ENCODE results near the gene BTC.
"Not testable (repeated sequence)": the region's sequence is repeated elsewhere in the genome, so short reads cannot be mapped to it uniquely, and the experiment has no call there.

The BTC gene

GRCh38 chr4:74821541-74821940 lies 27.2 kb upstream of the BTC start:
- no peak for DNase-seq (ENCODE audit: low read depth)
- no peak for TF ChIP-seq CTCF (conservative IDR thresholded peaks at IDR 0.05; ENCODE audit: control insufficient read depth, insufficient read depth, low read depth, low read length)
- no peak overlapping the region for H3K4me3 ChIP-seq (ENCODE audit: control insufficient read depth, low read depth, low read length)

- no peak overlapping the region for H3K4me3 ChIP-seq (ENCODE audit: control insufficient read depth, low read depth, low read length)
- no peak for DNase-seq (ENCODE audit: low read depth)
- no peak for TF ChIP-seq CTCF (conservative IDR thresholded peaks at IDR 0.05; ENCODE audit: control insufficient read depth, insufficient read depth, low read depth, low read length)
These were observed 19.7 kb upstream of the BTC start for GRCh38 chr4:74814052-74814451.

GRCh38 chr4:74812056-74812455 lies 17.7 kb upstream of the BTC start:
- not testable (repeated sequence) for H3K4me3 ChIP-seq (ENCODE audit: control insufficient read depth, low read depth, low read length); DNase-seq (ENCODE audit: low read depth)

GRCh38 chr4:74805601-74806000 lies 11.3 kb upstream of the BTC start:
- DNase-seq (ENCODE audit: low read depth): peak; percentile 83
- no peak overlapping the region for H3K4me3 ChIP-seq (ENCODE audit: control insufficient read depth, low read depth, low read length)
- TF ChIP-seq CTCF (conservative IDR thresholded peaks at IDR 0.05; ENCODE audit: control insufficient read depth, insufficient read depth, low read depth, low read length): peak; percentile 9

- H3K4me3 ChIP-seq (ENCODE audit: control insufficient read depth, low read depth, low read length): no peak overlapping the region
- TF ChIP-seq CTCF (conservative IDR thresholded peaks at IDR 0.05; ENCODE audit: control insufficient read depth, insufficient read depth, low read depth, low read length): no peak
- no peak for DNase-seq (ENCODE audit: low read depth)
These were observed 6.0 kb upstream of the BTC start for GRCh38 chr4:74800310-74800709.

GRCh38 chr4:74796631-74797030 lies 2.3 kb upstream of the BTC start:
- no peak overlapping the region for H3K4me3 ChIP-seq (ENCODE audit: control insufficient read depth, low read depth, low read length)
- no peak for TF ChIP-seq CTCF (conservative IDR thresholded peaks at IDR 0.05; ENCODE audit: control insufficient read depth, insufficient read depth, low read depth, low read length)
- no peak for DNase-seq (ENCODE audit: low read depth)

GRCh38 chr4:74793757-74794381 lies 454 bp downstream of the BTC start:
- peak overlapping the region; percentile 52 for H3K4me3 ChIP-seq (ENCODE audit: control insufficient read depth, low read depth, low read length)
- no peak for TF ChIP-seq CTCF (conservative IDR thresholded peaks at IDR 0.05; ENCODE audit: control insufficient read depth, insufficient read depth, low read depth, low read length)
- DNase-seq (ENCODE audit: low read depth): peak; percentile 13

Measured in fibroblast of mammary gland (primary cell).